Activated gamma-delta T cell treated with Interleukin-2 at 50 U/mL for 16 hours (primary cell): Measurements from ENCODE around the gene COMT.
"Not testable (repeated sequence)": the region's sequence is repeated elsewhere in the genome, so short reads cannot be mapped to it uniquely, and the experiment has no call there.

Source experiments
- DNase-seq: peaks from one replicate; pipeline ENCODE4 v3.0.0-alpha.2; 2020

The COMT gene

GRCh38 chr22:19929586-19930550 lies 11.7 kb upstream of the COMT start:
- DNase-seq: no peak

- no peak for DNase-seq
Observed at GRCh38 chr22:19930551-19931486, 10.8 kb upstream of the COMT start.

GRCh38 chr22:19931514-19931913 lies 10.1 kb upstream of the COMT start:
- no peak for DNase-seq

GRCh38 chr22:19932367-19933206 lies 9.0 kb upstream of the COMT start:
- DNase-seq: no peak

- no peak for DNase-seq
Observed at GRCh38 chr22:19933341-19934241, 8.0 kb upstream of the COMT start.

GRCh38 chr22:19935123-19935718 lies 6.4 kb upstream of the COMT start:
- not testable (repeated sequence) for DNase-seq

GRCh38 chr22:19936513-19936912 lies 5.1 kb upstream of the COMT start:
- DNase-seq: no peak

GRCh38 chr22:19937616-19938473 lies 3.7 kb upstream of the COMT start:
- no peak for DNase-seq

GRCh38 chr22:19940536-19941364 lies 822 bp upstream of the COMT start:
- no peak for DNase-seq

- no peak for DNase-seq
Observed at GRCh38 chr22:19942157-19943081, 847 bp downstream of the COMT start.

- DNase-seq: no peak
Observed at GRCh38 chr22:19943082-19944026, 1.8 kb downstream of the COMT start.

GRCh38 chr22:19948057-19948760 lies 6.6 kb downstream of the COMT start:
- DNase-seq: no peak

GRCh38 chr22:19951346-19951745 lies 9.8 kb downstream of the COMT start:
- DNase-seq: no peak

GRCh38 chr22:19955241-19956128 lies 13.9 kb downstream of the COMT start:
- DNase-seq: no peak

- no peak for DNase-seq
Observed at GRCh38 chr22:19957445-19957844, 15.9 kb downstream of the COMT start.
